AG09309 (cell line): ENCODE data around the gene TMPRSS3.

ENCODE experiments used
- DNase-seq: peaks from one replicate; pipeline ENCODE4 v3.0.0-alpha.2; 2010; ENCODE audit warnings: low read depth
- H3K4me3 ChIP-seq: 2 replicates; pipeline ENCODE4 v1.5.1; 2011; ENCODE audit warnings: mild to moderate bottlenecking, low read depth, low read length, moderate library complexity; ENCODE audit not compliant: control insufficient read depth
- TF ChIP-seq, protein P1 (sequence below): IDR thresholded peaks from 2 replicates; pipeline ENCODE4 v1.5.1; 2011; ENCODE audit warnings: mild to moderate bottlenecking, low read depth, low read length, inconsistent platforms; ENCODE audit not compliant: insufficient read depth, control insufficient read depth; ENCODE audit errors: missing control alignments

Gene TMPRSS3

DNA sequence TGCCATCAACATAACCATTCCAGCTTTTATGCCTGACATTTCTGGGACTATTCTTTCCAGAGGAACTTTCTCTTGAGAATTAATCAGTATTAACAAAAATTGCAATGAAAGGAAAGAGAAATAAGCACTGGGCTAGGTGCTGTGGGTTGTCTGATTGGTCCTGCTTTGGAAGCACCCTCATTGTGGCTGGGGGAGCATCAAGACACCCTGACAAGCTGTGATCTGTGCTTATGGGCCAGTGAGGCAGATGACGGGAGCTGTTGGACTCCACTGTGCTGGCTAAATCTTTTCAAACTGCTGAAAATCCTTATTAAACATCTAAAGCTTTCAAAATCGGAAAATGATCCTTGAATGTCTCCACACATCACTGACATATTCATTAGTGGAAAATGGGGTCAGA is 27.8 kb upstream of the TMPRSS3 start:
- TF ChIP-seq, protein P1, sequence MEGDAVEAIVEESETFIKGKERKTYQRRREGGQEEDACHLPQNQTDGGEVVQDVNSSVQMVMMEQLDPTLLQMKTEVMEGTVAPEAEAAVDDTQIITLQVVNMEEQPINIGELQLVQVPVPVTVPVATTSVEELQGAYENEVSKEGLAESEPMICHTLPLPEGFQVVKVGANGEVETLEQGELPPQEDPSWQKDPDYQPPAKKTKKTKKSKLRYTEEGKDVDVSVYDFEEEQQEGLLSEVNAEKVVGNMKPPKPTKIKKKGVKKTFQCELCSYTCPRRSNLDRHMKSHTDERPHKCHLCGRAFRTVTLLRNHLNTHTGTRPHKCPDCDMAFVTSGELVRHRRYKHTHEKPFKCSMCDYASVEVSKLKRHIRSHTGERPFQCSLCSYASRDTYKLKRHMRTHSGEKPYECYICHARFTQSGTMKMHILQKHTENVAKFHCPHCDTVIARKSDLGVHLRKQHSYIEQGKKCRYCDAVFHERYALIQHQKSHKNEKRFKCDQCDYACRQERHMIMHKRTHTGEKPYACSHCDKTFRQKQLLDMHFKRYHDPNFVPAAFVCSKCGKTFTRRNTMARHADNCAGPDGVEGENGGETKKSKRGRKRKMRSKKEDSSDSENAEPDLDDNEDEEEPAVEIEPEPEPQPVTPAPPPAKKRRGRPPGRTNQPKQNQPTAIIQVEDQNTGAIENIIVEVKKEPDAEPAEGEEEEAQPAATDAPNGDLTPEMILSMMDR, result no peak
- H3K4me3 ChIP-seq, result no peak overlapping the region
- no peak for DNase-seq

DNA sequence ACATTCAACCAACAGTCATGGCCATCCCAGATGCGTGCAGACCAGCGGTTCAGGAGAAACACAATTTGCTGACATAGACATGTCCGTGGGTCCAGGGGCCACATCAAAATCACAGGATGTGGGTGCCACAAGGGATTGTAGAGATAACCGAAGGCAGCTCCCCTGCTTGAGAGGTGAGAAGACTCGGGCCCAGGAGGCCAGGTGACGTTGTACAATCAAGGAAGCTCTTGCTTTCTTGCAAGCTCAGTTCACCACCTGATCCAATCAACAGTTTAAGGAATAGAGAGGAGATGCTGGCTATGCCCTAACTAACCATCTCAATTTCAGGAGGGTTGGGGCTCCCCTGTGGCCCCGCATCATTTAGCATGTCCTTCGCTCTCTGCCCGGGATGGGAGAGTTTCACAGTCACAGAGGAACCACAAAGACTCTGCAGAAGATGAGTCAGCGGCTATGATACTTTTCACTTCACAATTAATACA is 27.4 kb upstream of the TMPRSS3 start:
- TF ChIP-seq, protein P1, result no peak
- DNase-seq, result no peak
- no peak overlapping the region for H3K4me3 ChIP-seq

DNA sequence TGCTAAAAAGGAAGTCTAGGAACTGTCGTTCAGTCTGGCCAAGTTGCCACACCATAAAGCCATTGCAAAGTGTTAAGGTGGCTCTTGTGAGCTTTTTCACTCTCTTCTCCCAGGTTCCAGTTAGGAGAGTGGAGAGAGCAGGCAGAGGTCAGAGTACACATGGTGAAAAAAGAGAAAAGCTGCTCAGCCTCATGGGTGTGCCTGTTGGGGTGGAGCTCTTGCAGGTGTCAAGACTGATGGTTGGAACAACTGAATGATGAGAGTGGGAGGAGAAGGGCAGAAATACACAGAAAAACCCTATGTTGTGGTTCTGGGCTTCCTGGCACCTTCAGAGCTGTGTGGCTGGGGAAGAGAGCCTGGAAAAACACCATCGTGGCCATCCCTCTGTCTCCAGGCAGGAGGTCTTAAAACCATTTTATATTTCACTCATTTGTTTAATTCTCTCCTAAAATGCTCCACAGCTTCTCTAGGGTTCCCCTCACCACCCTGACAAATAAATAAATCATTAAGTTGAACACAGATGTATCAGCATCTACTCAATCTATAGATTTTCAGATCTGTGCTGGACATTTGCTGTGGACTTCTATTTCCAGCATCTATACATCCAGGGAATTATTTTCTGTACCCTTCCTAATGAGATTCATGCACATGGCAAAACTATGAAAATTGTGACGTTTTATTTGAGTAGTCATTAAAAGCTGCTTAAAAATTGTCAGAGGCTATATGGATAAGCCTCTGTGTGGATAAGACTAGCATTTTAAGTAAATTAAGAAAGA is 25.4 kb upstream of the TMPRSS3 start:
- no peak for DNase-seq
- TF ChIP-seq, protein P1, result no peak
- H3K4me3 ChIP-seq, result no peak overlapping the region

DNA sequence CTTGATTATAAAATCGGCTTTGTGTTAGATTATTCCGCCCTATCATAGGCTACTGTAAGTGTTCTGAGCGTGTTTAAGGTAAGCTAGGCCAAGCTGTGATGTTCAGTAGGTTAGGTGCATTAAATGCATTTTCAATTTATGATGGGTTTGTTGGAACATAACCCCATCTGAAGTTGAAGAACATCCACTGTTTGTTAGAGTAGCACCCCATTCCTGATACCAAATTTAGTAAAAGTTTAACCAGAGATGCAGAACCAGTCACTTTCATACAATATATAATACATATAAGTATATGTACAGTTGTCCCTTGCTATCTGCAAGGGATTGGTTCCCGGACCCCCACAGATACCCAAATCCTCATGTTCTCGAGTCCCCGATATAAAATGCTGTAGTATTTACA is 24.0 kb upstream of the TMPRSS3 start:
- TF ChIP-seq, protein P1, result no peak
- no peak overlapping the region for H3K4me3 ChIP-seq
- DNase-seq, result no peak

DNA sequence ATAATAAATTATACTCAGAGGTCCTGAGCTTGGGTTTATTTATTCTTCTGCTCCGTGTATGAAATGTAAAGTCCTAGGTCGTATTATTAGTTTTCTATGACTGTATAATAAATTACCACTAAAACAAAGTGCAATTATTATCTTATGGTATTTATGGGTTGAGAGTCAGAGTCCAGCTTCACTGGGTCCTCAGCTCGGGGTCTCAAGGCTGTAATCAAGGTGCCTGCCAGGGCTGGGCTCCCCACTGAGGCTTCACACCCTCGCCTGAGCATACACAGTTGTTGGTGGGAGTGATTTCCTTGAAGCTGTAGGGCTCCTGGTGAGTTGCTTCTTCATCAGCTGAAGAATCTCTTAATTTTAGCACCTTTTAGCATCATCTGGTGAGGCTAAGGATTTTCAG is 23.0 kb upstream of the TMPRSS3 start:
- no peak overlapping the region for H3K4me3 ChIP-seq
- TF ChIP-seq, protein P1, result no peak

DNA sequence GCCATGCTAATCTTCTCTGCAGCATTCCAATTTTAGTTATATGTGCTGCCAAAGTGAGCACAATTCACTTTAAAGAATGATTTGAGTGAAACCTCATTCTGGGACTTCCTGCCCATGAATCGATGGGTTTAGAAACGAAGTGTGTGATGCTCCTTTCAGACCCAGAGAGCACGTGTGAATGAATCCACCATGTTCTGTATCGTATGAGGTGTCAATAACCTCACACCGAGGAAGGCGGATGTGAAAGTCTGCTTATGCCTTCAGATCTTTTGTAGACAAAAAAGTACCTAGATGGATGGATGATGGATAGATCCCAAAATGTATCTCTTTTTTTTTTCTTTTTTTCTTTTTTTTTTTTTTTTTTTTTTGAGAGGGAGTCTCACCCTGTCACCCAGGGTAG is 21.7 kb upstream of the TMPRSS3 start:
- TF ChIP-seq, protein P1, result no peak
- DNase-seq, result no peak
- no peak overlapping the region for H3K4me3 ChIP-seq

More for the DNA sequence above, 23.0 kb upstream of the TMPRSS3 start:
- DNase-seq, result no peak
